Measurements from ENCODE around the gene ITIH1.

ITIH1 gene

DNA sequence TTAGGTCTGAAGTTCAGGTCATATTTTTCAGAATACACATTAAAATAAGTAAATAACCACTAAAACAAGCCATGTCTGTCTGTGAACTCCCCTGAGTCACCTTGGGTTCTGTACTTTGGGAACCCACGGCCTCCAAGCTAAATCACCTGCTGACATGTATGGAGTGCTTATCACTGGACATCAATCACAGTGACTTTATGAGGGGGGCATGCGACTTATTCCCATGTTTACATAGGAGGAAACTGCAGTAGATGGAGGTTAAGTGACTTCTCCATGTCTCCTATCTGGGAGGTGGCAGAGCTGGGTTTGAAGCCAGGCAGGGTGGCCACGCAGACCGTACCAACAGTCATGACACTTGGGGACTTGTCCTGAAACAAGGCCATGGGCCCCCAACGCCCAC lies 45.0 kb downstream of the ITIH1 start:
- no peaks in the 10 kb centered on the region for H3K4me1 ChIP-seq
- no peak overlapping the region for H3K4me3 ChIP-seq
- in situ Hi-C loops (cut with MboI; ENCODE audit: low sequenced_read_pairs): no loop called here
- no peak for DNase-seq (ENCODE audit: low spot score in 2 of 2)
- H3K9me3 ChIP-seq: no peaks in the 10 kb centered on the region
- H3K36me3 ChIP-seq (replicated peaks): no peaks in the 10 kb centered on the region
- H3K27me3 ChIP-seq (ENCODE audit: low read depth): no peaks in the 10 kb centered on the region

DNA sequence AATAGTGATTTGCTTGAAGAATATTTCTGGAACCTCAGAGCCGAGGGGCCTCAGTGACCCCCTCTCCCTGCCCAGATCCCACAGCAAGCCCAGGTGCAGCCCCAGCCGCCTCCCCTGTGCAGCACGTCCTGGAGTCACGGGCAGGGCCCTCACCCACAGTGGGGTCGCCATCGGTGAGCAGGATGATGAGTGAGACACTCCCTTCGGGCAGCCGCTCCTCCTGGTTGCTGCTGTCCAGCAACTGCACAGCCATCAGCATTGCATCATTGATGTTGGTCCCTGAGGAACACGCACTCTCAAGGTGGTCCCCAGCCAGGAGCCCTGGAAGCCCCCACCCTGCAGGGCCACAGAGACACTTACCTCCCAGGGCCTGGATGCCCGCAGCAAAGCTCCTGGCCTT lies 46.6 kb downstream of the ITIH1 start:
- DNase-seq (ENCODE audit: low spot score in 2 of 2): no peak
- Histone ChIP-seq H3K4me3 (no peak overlapping the region), H3K27me3 (ENCODE audit: low read depth) (no peaks in the 10 kb centered on the region), H3K4me1 (no peaks in the 10 kb centered on the region), H3K9me3 (no peaks in the 10 kb centered on the region), H3K36me3 (replicated peaks) (no peaks in the 10 kb centered on the region)
- in situ Hi-C loops (cut with MboI; ENCODE audit: low sequenced_read_pairs): no loop called here

DNA sequence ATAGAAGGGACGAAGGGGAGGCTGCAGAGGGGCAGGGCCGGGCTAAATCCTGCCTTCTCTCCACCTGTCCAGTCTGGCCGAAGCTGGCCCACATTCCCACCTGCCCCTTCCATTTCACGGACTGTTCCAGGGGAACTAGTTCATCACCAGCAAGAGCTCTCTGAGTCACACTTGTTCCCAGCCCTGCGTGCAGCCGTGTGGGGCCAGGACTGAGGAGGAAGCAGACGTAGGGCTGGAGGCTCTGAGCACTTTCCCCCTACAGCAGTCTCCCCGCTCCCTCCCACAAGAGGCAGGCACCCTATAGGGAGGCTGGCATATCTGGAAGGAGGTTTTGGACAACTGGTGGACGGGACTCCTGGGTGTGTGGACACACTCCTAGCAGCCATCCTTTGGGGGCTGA lies 50.0 kb downstream of the ITIH1 start:
- in situ Hi-C loops (cut with MboI; ENCODE audit: low sequenced_read_pairs): no loop called here

DNA sequence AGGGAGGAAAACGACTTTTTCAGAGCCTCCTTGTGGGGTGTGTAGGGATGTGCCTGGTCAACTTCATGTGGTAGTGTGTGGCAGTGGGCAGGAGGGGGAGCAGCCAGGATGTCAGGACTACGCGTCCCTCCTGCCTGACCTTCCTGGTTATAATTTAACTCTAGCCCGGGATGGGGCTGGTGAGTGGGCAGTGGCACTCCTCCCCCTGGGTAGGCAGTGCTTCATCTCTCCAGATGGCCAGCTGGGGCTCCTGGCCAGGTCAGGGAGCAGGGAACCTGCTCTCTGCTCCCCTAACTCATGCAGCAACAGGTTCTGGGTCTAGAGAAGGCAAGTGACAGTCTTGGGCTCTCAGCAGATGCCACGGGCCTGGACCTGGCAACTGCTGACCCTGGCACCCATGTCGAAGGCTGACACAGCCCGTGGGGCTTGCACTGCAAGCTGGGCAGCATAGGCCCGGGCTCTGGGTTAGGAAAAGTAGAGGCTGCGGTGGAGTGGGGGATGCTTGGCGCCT lies 50.5 kb downstream of the ITIH1 start:
- no peak overlapping the region for H3K4me3 ChIP-seq
- in situ Hi-C loops (cut with MboI; ENCODE audit: low sequenced_read_pairs): no loop called here
- no peak for DNase-seq (ENCODE audit: low spot score in 2 of 2)

More for the DNA sequence above, 50.0 kb downstream of the ITIH1 start:
- Histone ChIP-seq H3K36me3 (replicated peaks) (no peaks in the 10 kb centered on the region), H3K4me1 (no peaks in the 10 kb centered on the region), H3K9me3 (no peaks in the 10 kb centered on the region), H3K27me3 (ENCODE audit: low read depth) (no peaks in the 10 kb centered on the region), H3K4me3 (no peak overlapping the region)
- DNase-seq (ENCODE audit: low spot score in 2 of 2): no peak

DNA sequence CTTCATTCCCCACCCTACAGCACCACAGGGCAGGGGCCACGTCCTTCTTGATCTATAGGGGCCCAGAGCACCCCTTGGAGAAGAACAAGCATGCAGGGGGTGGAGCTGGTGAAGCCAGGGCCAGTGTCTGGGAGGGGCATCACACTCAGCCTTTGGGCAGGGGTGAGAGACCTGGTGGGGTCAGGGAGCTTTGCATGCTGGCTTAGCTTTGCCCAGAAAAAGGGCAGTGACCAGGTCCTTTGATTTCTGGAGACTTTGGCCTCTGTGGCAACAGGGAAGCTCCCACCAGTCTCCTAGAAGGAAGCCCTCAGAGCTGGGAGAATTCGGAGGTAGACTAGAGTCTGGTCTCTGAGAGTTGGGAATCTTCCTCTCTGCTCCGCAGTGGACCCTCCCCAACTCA lies 52.1 kb downstream of the ITIH1 start:
- in situ Hi-C loops (cut with MboI; ENCODE audit: low sequenced_read_pairs): no loop called here
- Histone ChIP-seq H3K4me3 (no peak overlapping the region), H3K27me3 (ENCODE audit: low read depth) (no peaks in the 10 kb centered on the region), H3K4me1 (no peaks in the 10 kb centered on the region), H3K36me3 (replicated peaks) (no peaks in the 10 kb centered on the region), H3K9me3 (no peaks in the 10 kb centered on the region)
- no peak for DNase-seq (ENCODE audit: low spot score in 2 of 2)

More for the DNA sequence above, 50.5 kb downstream of the ITIH1 start:
- Histone ChIP-seq H3K36me3 (replicated peaks) (no peaks in the 10 kb centered on the region), H3K27me3 (ENCODE audit: low read depth) (no peaks in the 10 kb centered on the region), H3K9me3 (no peaks in the 10 kb centered on the region), H3K4me1 (no peaks in the 10 kb centered on the region)

DNA sequence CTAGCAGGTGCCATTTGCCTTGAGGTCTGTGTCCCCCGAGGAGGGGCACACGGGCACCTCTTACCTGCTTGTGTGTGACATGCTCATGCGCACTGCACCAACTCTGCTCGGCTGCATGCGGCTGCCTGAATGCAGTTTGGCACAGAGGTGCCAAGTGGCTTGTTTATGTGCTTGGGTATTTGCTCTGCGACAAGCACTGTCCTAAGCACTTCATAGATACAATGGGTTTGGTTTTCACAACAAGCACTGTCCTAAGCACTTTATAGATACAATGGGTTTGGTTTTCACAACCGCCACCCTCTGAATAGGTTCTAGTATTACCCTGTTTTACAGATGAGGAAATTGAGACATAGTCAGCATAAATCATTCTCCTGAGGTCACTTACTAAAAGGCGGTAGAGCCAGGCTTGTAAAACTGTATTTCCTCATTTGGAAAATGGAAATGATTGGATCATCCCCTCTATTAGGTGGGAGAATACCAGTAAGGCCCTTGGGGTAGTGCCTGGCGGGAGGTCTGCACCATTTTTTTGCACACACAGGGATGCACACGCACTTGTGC lies 52.6 kb downstream of the ITIH1 start:
- H3K9me3 ChIP-seq: no peaks in the 10 kb centered on the region
- no peak overlapping the region for H3K4me3 ChIP-seq
- no peaks in the 10 kb centered on the region for H3K27me3 ChIP-seq (ENCODE audit: low read depth)
- no peaks in the 10 kb centered on the region for H3K36me3 ChIP-seq (replicated peaks)
- no peak for DNase-seq (ENCODE audit: low spot score in 2 of 2)
- in situ Hi-C loops (cut with MboI; ENCODE audit: low sequenced_read_pairs): no loop called here
- no peaks in the 10 kb centered on the region for H3K4me1 ChIP-seq

DNA sequence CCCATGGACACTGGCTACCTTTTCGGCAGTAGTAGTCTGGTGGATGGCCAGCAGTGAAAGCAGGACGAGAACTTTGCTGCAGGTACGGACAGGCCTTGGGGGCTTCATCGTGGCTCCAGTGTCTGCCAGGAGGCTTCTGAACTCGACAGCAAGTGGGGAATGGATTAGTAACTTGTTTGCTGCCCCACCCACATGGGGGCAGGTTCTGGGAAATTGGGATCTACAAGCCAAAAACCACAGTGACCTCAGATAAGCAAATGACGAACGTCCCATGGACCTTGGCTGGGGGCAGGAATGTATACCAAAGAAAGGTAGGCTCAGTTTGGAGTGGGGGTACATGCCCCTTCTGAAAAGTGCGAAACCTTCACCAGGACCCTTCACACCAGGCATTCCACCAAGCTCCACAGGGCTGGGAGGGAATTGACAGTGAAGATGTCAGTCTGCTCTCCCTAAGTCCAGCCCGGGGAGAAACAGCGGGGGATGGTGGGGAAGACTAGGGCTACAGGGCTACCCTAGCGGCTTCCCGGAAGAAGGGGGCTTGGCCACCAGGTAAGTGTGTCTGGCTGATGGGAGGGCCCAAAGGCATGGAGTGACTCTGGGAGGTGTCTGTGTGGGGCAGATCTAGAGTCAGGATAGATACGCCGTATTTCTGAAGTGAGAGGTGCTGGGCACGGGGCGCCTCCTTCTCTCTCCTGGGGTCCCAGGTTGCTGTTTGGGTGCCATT lies 53.3 kb downstream of the ITIH1 start, which contains the start of gene ITIH4:
Gene ITIH4, minus strand, starts transcription at position 138 of the 724 bp plus-strand sequence. Its CDS starts 30 bp downstream, at position 108.
- no peak within 1 kb of the TSS for H3K4me3 ChIP-seq
- in situ Hi-C loops (cut with MboI; ENCODE audit: low sequenced_read_pairs): no loop called here
- H3K9me3 ChIP-seq: no peaks in the 10 kb centered on the region
- no peak for DNase-seq (ENCODE audit: low spot score in 2 of 2)
- H3K4me1 ChIP-seq: no peaks in the 10 kb centered on the region
- no peaks in the 10 kb centered on the region for H3K36me3 ChIP-seq (replicated peaks)
- no peaks in the 10 kb centered on the region for H3K27me3 ChIP-seq (ENCODE audit: low read depth)

DNA sequence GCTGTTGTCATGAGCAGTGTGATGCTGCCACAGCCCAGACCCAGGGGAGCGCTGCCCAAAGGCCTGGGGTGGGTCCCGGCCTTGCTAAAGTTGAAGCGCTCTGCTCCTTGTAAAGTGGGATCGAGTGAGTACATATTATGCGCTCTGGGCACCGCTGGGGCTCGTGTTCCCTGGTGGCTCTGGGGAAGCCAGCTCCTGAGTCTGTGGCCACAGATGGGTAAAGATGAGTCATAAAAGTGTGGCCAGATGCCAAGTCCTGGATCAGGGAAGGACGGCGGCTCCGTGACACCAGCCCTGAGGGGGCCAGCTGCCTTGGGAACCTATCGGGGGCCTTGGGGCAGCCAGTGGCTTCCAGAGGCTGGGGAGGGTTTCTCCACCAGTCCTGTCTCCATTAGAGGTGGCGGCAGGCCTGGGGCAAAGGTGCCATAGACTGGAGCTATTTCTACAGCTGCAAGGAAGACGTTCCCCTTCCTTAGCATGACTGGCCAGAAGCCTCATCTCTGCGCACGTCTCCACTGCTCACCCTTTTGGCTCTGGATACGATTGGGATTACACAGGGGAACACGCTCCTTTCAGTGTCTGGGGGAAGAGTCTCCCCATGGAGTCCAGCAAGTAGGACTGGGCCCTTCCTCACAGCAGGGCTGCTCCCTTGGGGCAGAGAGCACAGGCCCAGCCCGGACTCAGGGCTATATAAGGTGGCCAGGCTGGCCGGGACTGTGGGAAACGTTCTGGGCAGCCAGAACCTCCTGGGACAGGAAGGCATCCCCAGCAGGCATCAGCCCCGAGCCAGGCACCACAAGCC lies 54.3 kb downstream of the ITIH1 start:
- H3K4me3 ChIP-seq: no peak overlapping the region
- no peaks in the 10 kb centered on the region for H3K4me1 ChIP-seq
- H3K36me3 ChIP-seq (replicated peaks): no peaks in the 10 kb centered on the region
- in situ Hi-C loops (cut with MboI; ENCODE audit: low sequenced_read_pairs): no loop called here
- no peaks in the 10 kb centered on the region for H3K9me3 ChIP-seq
- no peaks in the 10 kb centered on the region for H3K27me3 ChIP-seq (ENCODE audit: low read depth)
- peak in 1 of 2 experiments; percentile 32 for DNase-seq (ENCODE audit: low spot score in 2 of 2)

DNA sequence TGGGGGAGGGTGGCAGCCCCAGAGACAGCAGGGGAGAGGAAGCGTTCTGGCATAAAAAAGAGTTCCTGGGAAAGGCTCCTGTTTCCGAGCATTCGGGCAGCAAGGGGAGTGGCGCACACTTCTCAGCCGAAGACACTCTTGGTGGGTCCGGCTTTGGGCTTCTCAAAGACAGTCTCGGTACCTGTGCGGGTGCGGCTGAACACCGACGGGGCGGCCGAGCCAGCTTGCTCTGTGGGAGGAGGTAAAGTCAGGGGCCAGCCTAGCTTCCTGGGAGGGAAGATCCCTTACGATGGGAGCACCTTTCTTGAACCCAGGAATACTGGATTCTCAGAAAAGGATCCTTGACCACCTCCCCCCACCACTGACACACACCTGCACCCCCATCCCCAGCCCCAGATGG lies 55.8 kb downstream of the ITIH1 start:
- Histone ChIP-seq H3K36me3 (replicated peaks) (no peaks in the 10 kb centered on the region), H3K9me3 (no peaks in the 10 kb centered on the region), H3K4me3 (no peak overlapping the region), H3K27me3 (ENCODE audit: low read depth) (no peaks in the 10 kb centered on the region), H3K4me1 (no peaks in the 10 kb centered on the region)
- in situ Hi-C loops (cut with MboI; ENCODE audit: low sequenced_read_pairs): no loop called here
- DNase-seq (ENCODE audit: low spot score in 2 of 2): no peak

DNA sequence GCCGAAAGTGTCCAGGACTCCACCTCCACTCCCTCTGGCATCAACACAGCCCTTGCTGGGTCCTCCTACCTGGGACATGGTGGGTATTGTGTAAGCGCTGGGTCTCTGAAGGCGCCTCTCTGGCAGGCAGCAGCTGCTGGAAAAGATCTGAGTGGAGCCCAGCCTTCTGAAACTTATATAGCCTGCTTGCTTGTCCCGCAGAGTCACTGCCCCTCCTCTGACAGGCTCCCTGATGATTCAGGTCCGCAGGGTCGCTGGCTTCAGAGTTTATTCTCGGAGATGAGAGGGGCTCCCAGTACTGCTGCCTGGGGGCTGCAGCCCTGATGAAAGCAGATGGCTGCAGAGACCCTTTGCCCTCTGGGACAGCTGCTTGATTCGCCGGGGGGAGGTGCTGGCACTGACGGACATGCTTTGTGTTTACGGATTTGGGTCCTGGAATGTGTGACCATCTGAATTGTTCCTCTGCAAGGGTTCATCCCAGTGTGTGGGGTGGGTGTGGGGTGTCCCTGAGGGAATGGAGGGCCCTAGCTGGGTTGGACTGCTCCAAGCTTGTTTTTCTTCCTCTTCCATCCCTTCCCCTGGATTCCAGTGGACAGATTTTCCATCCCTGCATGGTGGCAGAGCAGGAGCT lies 57.6 kb downstream of the ITIH1 start, which contains the start of gene MUSTN1:
Gene MUSTN1, minus strand, starts transcription at position 149 of the 631 bp plus-strand sequence. Its CDS starts 71 bp downstream, at position 78.
- Histone ChIP-seq H3K9me3 (no peaks in the 10 kb centered on the region), H3K36me3 (replicated peaks) (no peaks in the 10 kb centered on the region), H3K4me1 (no peaks in the 10 kb centered on the region), H3K27me3 (ENCODE audit: low read depth) (no peaks in the 10 kb centered on the region), H3K4me3 (no peak within 1 kb of the TSS)
- in situ Hi-C loops (cut with MboI; ENCODE audit: low sequenced_read_pairs): no loop called here
- DNase-seq (ENCODE audit: low spot score in 2 of 2): no peak

DNA sequence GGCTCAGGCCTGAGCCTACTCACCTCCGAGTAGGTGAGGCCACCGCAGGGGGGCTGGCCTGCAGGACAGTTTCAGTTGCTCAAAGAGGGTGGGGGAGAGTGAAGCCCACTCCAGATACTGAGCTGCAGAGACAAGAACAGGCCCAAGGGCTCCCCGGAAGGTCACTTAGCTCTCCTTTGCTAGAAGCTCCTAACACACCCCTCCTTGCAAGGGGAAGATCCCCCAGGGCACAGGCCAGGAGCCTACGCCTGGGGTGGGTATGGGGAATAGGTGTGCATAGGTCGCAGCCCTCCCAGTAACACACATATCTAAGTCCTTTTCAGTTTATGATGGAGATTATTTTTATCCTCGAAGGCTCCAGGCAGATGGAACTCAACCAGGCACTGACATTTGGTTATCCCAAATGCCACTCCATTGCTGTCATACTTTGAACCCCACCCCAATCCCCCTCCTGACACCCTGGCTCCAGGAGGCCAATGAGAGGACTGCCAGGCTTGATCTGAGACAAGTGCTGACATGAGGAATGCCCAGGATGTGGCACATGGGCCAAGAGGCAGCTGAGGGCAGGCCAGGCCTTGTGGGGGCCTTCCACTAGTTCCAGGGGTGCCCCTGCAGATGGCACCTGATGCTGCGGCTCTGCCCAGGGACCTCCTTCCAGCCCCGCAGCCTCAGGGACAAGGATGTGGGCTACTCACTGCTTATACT lies 58.5 kb downstream of the ITIH1 start:
- no peaks in the 10 kb centered on the region for H3K27me3 ChIP-seq (ENCODE audit: low read depth)
- no peaks in the 10 kb centered on the region for H3K4me1 ChIP-seq
- no peaks in the 10 kb centered on the region for H3K9me3 ChIP-seq
- H3K36me3 ChIP-seq (replicated peaks): no peaks in the 10 kb centered on the region
- no peak overlapping the region for H3K4me3 ChIP-seq
- DNase-seq (ENCODE audit: low spot score in 2 of 2): no peak
- in situ Hi-C loops (cut with MboI; ENCODE audit: low sequenced_read_pairs): no loop called here

DNA sequence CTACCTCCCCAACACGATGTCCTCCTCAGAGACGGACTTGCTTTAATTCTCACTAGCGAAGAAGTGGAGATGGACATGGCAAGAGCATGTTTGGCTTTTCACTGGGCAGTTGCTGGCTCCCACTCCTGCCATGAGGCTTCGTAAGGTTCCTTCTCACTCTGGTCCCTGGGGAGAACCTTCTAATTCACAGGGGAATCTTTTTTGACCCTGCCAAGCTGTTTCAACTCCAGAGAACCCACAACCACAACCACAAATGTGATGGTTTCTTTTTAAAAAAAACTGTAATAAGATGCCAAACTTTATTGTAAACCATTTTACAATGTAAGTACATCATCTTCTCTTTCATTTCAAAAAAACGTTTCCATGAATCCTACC lies 59.1 kb downstream of the ITIH1 start:
- in situ Hi-C loops (cut with MboI; ENCODE audit: low sequenced_read_pairs): no loop called here
- H3K27me3 ChIP-seq (ENCODE audit: low read depth): no peaks in the 10 kb centered on the region
- no peak for DNase-seq (ENCODE audit: low spot score in 2 of 2)

DNA sequence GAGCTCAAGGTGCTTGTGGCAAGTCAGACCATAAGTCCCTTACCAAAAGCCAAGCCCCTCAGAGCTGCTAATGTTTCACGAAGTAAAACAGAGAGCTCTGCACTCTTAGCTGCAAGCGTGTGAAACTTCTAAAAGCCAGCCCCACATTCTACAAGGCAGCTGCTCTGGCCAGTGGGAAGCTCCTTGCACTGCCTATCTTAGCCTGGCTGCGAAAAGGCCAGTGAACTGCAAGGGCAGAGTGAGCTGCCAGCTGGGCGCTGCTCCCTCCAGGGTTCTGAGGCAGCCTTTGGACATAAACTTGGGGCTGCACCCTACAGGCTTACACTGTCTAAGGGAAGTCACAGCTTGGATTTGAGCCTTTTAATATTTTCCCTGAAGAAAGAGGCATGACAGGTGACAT lies 59.6 kb downstream of the ITIH1 start:
- Histone ChIP-seq H3K9me3 (no peaks in the 10 kb centered on the region), H3K36me3 (replicated peaks) (no peaks in the 10 kb centered on the region), H3K4me3 (no peak overlapping the region), H3K27me3 (ENCODE audit: low read depth) (no peaks in the 10 kb centered on the region), H3K4me1 (no peaks in the 10 kb centered on the region)
- in situ Hi-C loops (cut with MboI; ENCODE audit: low sequenced_read_pairs): no loop called here
- no peak for DNase-seq (ENCODE audit: low spot score in 2 of 2)

More for the DNA sequence above, 59.1 kb downstream of the ITIH1 start:
- H3K4me1 ChIP-seq: no peaks in the 10 kb centered on the region
- H3K9me3 ChIP-seq: no peaks in the 10 kb centered on the region
- no peaks in the 10 kb centered on the region for H3K36me3 ChIP-seq (replicated peaks)
- H3K4me3 ChIP-seq: no peak overlapping the region
